ENCODE results near the gene TUBA1C. TPM values are rescaled to one million over a fixed set of nuclear protein-coding genes. Genes with fewer than 3 reads are reported as not detected.
"Not testable (repeated sequence)": the region's sequence is repeated elsewhere in the genome, so short reads cannot be mapped to it uniquely, and the experiment has no call there.

TUBA1C gene
- total RNA-seq, 2 experiments from 2014 or later = 276 to 338 TPM

DNA sequence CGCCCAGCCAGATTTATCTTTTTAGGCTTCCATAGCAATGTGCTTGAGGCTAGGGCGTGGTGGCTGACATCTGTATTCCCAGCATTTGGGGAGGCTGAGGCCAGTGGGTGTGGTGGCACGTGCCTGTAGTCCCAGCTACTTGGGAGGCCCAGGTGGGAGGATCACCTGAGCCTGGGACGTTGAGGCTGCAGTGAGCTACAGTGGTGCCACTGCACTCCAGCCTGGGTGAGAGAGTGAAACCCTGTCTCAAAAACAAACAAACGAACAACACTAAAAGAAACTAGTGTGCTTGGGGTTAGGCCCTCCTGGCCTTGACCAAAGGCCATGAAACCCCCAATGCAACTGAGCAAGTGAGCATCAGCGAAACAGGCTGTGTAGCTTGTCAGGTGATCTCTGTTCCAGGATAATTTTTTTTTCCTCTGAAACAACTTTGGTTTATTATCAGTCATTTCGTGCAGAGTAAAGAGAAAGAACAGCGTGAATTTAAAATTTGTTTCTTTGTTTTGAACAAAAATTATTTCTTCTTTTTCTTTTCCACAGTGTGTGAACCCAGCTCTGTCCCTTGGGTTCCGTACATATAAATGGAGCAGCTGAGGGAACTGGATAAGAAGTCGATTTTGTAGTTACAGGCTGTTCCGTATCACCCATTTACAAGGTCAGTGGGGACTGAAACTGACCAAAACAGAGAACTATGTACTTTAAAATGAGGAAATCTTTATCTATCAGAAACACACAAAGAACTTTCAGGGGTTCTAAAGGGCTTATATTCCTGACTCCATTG is 8.8 kb upstream of the TUBA1C start:
- Mint-ChIP-seq H3K27me3 (no peaks in the 10 kb centered on the region), H3K4me3 (no peak overlapping the region), H3K27ac (no peak overlapping the region), H3K36me3 (ENCODE audit: low read depth) (no peaks in the 10 kb centered on the region), H3K4me1 (peaks cover 9% of the 10 kb centered on the region), H3K9me3 (ENCODE audit: low read depth) (no peaks in the 10 kb centered on the region)
- intact Hi-C loops (cut with DNase I, micrococcal nuclease) = no loop called here
- DNase-seq = no peak
- ChIA-PET POLR2A (no interaction called here), CTCF (interaction anchor here (1.2 kb wide), 1 partner anchor 21 kb away, joined by 4 read pairs; no protein-coding TSS in a partner anchor)
- ATAC-seq = no peak

DNA sequence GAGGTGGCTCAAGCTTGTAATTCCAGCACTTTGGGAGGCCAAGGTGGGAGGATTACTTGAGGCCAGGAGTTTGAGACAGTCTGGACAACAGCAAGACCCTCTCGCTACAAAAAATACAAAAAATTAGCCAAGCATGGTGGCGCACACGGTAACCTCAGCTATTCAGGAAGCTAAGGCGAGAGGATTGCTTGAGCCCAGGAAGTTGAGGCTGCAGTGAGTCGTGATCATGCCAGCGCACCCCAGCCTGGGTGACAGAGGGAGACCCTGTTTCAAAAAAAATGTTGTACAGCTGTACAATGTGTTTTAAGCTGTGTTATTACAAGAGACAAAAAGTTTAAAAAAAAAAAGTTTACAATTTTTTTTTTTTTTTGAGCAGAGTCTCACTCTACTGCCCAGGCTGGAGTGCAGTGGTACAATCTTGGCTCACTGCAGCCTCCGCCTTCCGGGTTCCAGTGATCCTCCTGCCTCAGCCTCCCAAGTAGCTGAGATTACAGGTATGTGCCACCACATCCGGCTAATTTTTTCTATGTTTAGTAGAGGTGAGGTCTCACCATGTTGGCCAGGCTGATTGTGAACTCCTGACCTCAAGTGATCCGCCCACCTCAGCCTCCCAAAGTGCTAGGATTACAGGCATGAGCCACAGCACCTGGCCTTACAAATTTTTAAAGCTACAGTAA is 7.2 kb upstream of the TUBA1C start:
- H3K36me3 Mint-ChIP-seq (ENCODE audit: low read depth); H3K9me3 Mint-ChIP-seq (ENCODE audit: low read depth); intact Hi-C loops (cut with DNase I, micrococcal nuclease); ATAC-seq; H3K4me1 Mint-ChIP-seq; H3K27me3 Mint-ChIP-seq; H3K27ac Mint-ChIP-seq; H3K4me3 Mint-ChIP-seq; DNase-seq: not testable (repeated sequence)
- CTCF ChIA-PET = interaction anchor here (1.1 to 1.3 kb wide), 3 partner anchors 11 to 101 kb away, joined by 3 to 4 read pairs (median 3); no protein-coding TSS in a partner anchor
- POLR2A ChIA-PET = interaction anchor here (0.6 kb wide), 1 partner anchor 49 kb away, joined by 7 read pairs; no protein-coding TSS in a partner anchor

DNA sequence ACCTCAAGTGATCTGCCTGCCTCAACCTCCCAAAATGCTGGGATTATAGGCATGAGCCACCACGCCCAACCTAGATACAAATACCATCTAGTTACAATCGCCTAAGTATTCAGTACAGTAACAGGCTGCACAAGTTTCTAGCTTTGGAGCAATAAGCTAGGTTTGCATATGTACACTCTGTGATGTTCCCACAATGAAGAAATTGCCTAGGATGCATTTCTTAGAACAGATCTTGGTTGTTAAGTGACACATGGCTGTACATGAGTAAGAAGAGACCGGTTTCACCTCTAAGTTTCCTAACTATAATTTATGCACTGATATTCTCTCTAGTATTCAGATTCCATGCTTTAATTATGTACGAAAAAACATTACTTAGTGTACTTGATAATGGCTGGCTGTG is 5.4 kb upstream of the TUBA1C start:
- CTCF ChIA-PET = interaction anchor here (1.8 kb wide), 1 partner anchor 29 kb away, joined by 3 read pairs; no protein-coding TSS in a partner anchor
- Mint-ChIP-seq H3K36me3 (ENCODE audit: low read depth) (peaks cover 5% of the 10 kb centered on the region), H3K4me1 (peaks cover 16% of the 10 kb centered on the region), H3K27ac (no peak overlapping the region), H3K9me3 (ENCODE audit: low read depth) (no peaks in the 10 kb centered on the region), H3K27me3 (no peaks in the 10 kb centered on the region), H3K4me3 (no peak overlapping the region)
- DNase-seq (no peak), ATAC-seq (peak; percentile 23)
- POLR2A ChIA-PET = no interaction called here
- intact Hi-C loops (cut with DNase I, micrococcal nuclease) = no loop called here

DNA sequence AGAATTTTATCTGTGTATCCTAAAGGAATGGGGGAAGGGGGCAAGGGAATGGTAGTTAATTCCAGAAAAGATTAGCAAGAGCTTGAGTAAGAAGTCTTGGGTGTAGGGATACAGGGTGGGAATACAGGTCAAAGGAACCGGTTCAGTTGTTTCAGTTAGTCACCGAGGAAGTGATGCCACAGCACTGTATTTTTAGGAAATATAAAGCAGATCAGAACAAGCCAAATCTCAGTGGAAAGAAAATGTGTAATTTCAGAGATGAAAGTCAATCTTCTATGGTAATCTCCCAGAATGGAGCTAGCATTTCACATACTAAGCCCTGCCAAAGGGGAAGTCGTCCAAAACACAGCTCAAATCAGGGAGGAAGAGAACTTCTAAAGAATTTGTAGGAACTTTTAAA is 4.7 kb upstream of the TUBA1C start:
- no peaks in the 10 kb centered on the region for H3K27me3 Mint-ChIP-seq
- no peak overlapping the region for H3K27ac Mint-ChIP-seq
- H3K9me3 Mint-ChIP-seq (ENCODE audit: low read depth) = no peaks in the 10 kb centered on the region
- peaks cover 5% of the 10 kb centered on the region for H3K36me3 Mint-ChIP-seq (ENCODE audit: low read depth)
- CTCF ChIA-PET = interaction anchor here (0.9 to 1.8 kb wide), 4 partner anchors 16 to 98 kb away, joined by 3 to 5 read pairs (median 4); no protein-coding TSS in a partner anchor
- POLR2A ChIA-PET = no interaction called here
- ATAC-seq (no peak), DNase-seq (no peak)
- intact Hi-C loops (cut with DNase I, micrococcal nuclease) = loop anchor here in 1 of 2 experiments (10.0 kb wide), 2 partner anchors 125 to 485 kb away; partner anchors contain the start of genes TMBIM6 and TUBA1B
- no peak overlapping the region for H3K4me3 Mint-ChIP-seq
- peaks cover 16% of the 10 kb centered on the region for H3K4me1 Mint-ChIP-seq

DNA sequence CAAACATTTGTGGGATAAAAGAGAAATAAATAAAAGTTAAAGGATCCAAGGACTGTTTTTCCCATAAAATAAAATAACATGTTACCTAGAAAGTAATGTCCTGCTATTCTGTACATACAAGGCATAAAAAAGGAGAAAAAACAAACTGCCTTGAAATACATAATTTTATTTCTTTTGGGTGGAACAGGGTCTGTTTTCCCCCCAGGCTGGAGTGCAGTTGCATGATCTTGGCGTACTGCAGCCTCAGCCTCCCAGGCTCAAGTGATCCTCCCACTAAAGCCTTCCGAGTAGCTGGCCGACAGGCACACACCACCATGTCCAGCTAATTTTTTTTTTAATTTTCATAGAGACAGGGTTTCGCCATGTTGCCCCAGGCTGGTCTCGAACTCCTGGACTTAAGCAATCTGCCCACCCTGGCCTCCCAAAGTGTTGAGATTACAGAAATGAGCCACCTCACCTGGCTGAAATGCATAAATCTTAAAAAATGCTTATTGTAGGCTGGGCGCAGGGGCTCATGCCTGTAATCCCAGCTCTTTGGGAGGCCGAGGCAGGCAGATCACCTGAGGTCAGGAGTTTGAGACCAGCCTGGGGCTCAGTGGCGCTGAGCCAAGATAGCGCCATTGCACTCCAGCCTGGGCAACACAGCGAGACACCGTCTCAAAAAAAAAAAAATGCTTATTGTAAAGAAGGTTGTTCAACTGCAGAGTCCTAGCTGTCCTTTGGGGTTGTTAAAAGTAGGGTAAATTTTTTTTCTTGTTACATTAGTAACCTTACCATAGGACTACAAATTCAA is 4.1 kb upstream of the TUBA1C start:
- Mint-ChIP-seq H3K27me3 (no peaks in the 10 kb centered on the region), H3K4me1 (peaks cover 19% of the 10 kb centered on the region), H3K4me3 (no peak overlapping the region), H3K36me3 (ENCODE audit: low read depth) (peaks cover 8% of the 10 kb centered on the region), H3K27ac (no peak overlapping the region), H3K9me3 (ENCODE audit: low read depth) (no peaks in the 10 kb centered on the region)
- intact Hi-C loops (cut with DNase I, micrococcal nuclease) = loop anchor here in 1 of 2 experiments (10.0 kb wide), 2 partner anchors 126 to 484 kb away; partner anchors contain the start of genes TMBIM6 and TUBA1B
- ChIA-PET CTCF (interaction anchor here (0.6 to 1.8 kb wide), 6 partner anchors 16 to 167 kb away, joined by 3 to 5 read pairs (median 4); no protein-coding TSS in a partner anchor), POLR2A (no interaction called here)
- ATAC-seq (no peak), DNase-seq (no peak)

GRCh38 chr12:49261721-49262120 is 3.2 kb upstream of the TUBA1C start:
- H3K36me3 Mint-ChIP-seq (ENCODE audit: low read depth) = peaks cover 15% of the 10 kb centered on the region
- DNase-seq (no peak), ATAC-seq (no peak)
- peaks cover 23% of the 10 kb centered on the region for H3K4me1 Mint-ChIP-seq
- no peak overlapping the region for H3K4me3 Mint-ChIP-seq
- no peaks in the 10 kb centered on the region for H3K9me3 Mint-ChIP-seq (ENCODE audit: low read depth)
- ChIA-PET CTCF (no interaction called here), POLR2A (no interaction called here)
- no peak overlapping the region for H3K27ac Mint-ChIP-seq
- H3K27me3 Mint-ChIP-seq = no peaks in the 10 kb centered on the region
- intact Hi-C loops (cut with DNase I, micrococcal nuclease) = loop anchor here in 1 of 2 experiments (10.0 kb wide), 2 partner anchors 127 to 483 kb away; partner anchors contain the start of genes TMBIM6 and TUBA1B

- POLR2A ChIA-PET = no interaction called here
- Mint-ChIP-seq H3K4me3 (peak overlapping the region; percentile 93), H3K36me3 (ENCODE audit: low read depth) (peaks cover 28% of the 10 kb centered on the region), H3K9me3 (ENCODE audit: low read depth) (no peaks in the 10 kb centered on the region), H3K4me1 (peaks cover 38% of the 10 kb centered on the region), H3K27me3 (no peaks in the 10 kb centered on the region), H3K27ac (no peak overlapping the region)
- no peak for DNase-seq
- ATAC-seq = no peak
- CTCF ChIA-PET = interaction anchor here (0.6 to 1.9 kb wide), 5 partner anchors 10 to 39 kb away, joined by 3 to 12 read pairs (median 5); no protein-coding TSS in a partner anchor
- intact Hi-C loops (cut with DNase I, micrococcal nuclease) = loop anchor here in 1 of 2 experiments (10.0 kb wide), 2 partner anchors 129 to 481 kb away; partner anchors contain the start of genes TMBIM6 and TUBA1B
Observed at GRCh38 chr12:49263400-49263763, 1.5 kb upstream of the TUBA1C start.

DNA sequence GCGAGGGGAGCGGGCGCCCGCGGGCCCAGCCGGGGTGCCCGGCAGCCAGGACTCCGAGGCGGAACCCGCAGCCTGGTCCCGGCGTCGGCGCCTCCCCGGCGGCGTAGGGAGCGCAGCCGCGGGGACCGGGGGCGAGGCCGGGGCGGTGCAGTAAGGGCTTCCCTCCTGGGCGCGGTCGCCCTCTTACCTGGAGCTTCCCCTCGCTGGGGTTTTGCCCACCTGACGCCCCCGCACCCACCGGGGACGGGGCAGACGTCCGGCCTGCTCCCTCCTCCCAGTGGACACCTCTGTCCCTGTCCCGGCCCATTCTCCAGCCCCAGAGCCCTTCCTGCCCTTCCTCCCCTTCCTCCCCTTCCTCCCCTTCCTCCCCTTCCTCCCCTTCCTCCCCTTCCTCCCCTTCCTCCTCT is 413 bp upstream of the TUBA1C start:
- peak; percentile 45 for ATAC-seq
- intact Hi-C loops (cut with DNase I, micrococcal nuclease) = loop anchor here (1.0 to 10.0 kb wide), 8 partner anchors 58 to 480 kb away; partner anchors contain the start of genes TUBA1B (in 2 of the 2), KMT2D (in 1 of the 2), SPATS2 (in 1 of the 2) and TMBIM6 (in 1 of the 2)
- no peaks in the 10 kb centered on the region for H3K9me3 Mint-ChIP-seq (ENCODE audit: low read depth)
- H3K27me3 Mint-ChIP-seq = no peaks in the 10 kb centered on the region
- CTCF ChIA-PET = interaction anchor here (0.7 to 1.9 kb wide), 5 partner anchors 31 to 84 kb away, joined by 3 to 5 read pairs (median 3); no protein-coding TSS in a partner anchor
- H3K27ac Mint-ChIP-seq = peak overlapping the region; percentile 96
- peak; percentile 73 for DNase-seq
- H3K36me3 Mint-ChIP-seq (ENCODE audit: low read depth) = peaks cover 39% of the 10 kb centered on the region
- POLR2A ChIA-PET = interaction anchor here (0.6 to 2.9 kb wide), 4 partner anchors 13 to 134 kb away, joined by 4 to 13 read pairs (median 6); partner anchors contain the start of gene TUBA1B
- H3K4me3 Mint-ChIP-seq = peak overlapping the region; percentile 93
- peaks cover 47% of the 10 kb centered on the region for H3K4me1 Mint-ChIP-seq

- intact Hi-C loops (cut with DNase I, micrococcal nuclease) = loop anchor here in 1 of 2 experiments (10.0 kb wide), 2 partner anchors 134 to 476 kb away; partner anchors contain the start of genes TMBIM6 and TUBA1B
- ATAC-seq; H3K27me3 Mint-ChIP-seq; H3K27ac Mint-ChIP-seq; H3K9me3 Mint-ChIP-seq (ENCODE audit: low read depth); DNase-seq: not testable (repeated sequence)
- Mint-ChIP-seq H3K36me3 (ENCODE audit: low read depth) (peaks cover 67% of the 10 kb centered on the region), H3K4me1 (peaks cover 36% of the 10 kb centered on the region), H3K4me3 (peak overlapping the region; percentile 26)
- ChIA-PET CTCF (interaction anchor here (0.9 to 2.2 kb wide), 5 partner anchors 11 to 181 kb away, joined by 3 to 9 read pairs (median 4); partner anchors contain the start of gene SPATS2), POLR2A (interaction anchor here (1.1 kb wide), 1 partner anchor 54 kb away, joined by 6 read pairs; the partner anchor contains the start of gene TROAP)
Observed at GRCh38 chr12:49269191-49269590, 4.3 kb downstream of the TUBA1C start.

DNA sequence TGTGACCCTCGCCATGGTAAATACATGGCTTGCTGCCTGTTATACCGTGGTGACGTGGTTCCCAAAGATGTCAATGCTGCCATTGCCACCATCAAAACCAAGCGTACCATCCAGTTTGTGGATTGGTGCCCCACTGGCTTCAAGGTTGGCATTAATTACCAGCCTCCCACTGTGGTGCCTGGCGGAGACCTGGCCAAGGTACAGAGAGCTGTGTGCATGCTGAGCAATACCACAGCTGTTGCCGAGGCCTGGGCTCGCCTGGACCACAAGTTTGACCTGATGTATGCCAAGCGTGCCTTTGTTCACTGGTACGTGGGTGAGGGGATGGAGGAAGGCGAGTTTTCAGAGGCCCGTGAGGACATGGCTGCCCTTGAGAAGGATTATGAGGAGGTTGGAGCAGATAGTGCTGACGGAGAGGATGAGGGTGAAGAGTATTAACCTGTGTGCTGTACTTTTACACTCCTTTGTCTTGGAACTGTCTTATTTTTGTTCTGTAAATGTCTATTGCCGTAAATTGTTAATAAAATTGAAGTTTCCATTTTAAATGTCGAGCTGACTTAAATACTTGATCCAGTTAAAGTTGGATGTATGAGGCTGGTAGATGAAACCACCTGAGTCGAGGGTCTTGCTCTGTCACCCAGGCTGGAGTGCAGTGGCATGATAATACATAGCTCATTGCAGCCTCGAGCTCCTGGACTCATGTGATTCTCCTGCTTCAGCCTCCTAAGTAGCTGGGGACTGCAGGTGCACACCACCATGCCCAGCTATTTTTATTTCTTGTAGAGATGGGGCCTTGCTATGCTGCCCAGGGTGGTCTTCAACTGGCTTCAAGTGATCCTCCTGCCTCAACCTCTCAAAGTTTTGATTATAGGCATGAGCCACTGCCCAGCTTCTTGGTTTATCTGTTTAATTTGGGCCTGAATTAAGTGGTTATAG is 8.2 kb downstream of the TUBA1C start:
- H3K9me3 Mint-ChIP-seq (ENCODE audit: low read depth) = no peaks in the 10 kb centered on the region
- POLR2A ChIA-PET = no interaction called here
- H3K27ac Mint-ChIP-seq = no peak overlapping the region
- peaks cover 17% of the 10 kb centered on the region for H3K4me1 Mint-ChIP-seq
- intact Hi-C loops (cut with DNase I, micrococcal nuclease) = no loop called here
- H3K36me3 Mint-ChIP-seq (ENCODE audit: low read depth) = peaks cover 46% of the 10 kb centered on the region
- DNase-seq (no peak), ATAC-seq (no peak)
- CTCF ChIA-PET = interaction anchor here (0.6 kb wide), 1 partner anchor 75 kb away, joined by 4 read pairs; no protein-coding TSS in a partner anchor
- H3K4me3 Mint-ChIP-seq = no peak overlapping the region
- H3K27me3 Mint-ChIP-seq = no peaks in the 10 kb centered on the region

Measured in activated CD4-positive, alpha-beta T cell treated with anti-CD3 and anti-CD28 coated beads for 36 hours (primary cell).